Esophagus muscularis mucosa (tissue), 4 donors: ENCODE measurements around the gene RAB25. TPM values are rescaled to one million over a fixed set of nuclear protein-coding genes. Genes with fewer than 3 reads are reported as not detected.

Experiments
- DNase-seq: peaks from one replicate; pipeline ENCODE4 v3.0.0-alpha.2; 2017; ENCODE audit errors: extremely low spot score
- H3K27ac ChIP-seq, 4 donors: fragments of 200-600 bp; sonication (generic); replicated peaks in 1 of 4; 1 replicate in 3 of 4; 2 replicates in 1 of 4; pipeline ENCODE4 v1.5.1; 2016 to 2019; ENCODE audit warnings: mild to moderate bottlenecking in 1 of 4
- H3K27me3 ChIP-seq, 4 donors: fragments of 200-600 bp; sonication (generic); one replicate each; pipeline versions ENCODE4 v1.5.1 to v1.6.0; 2016 to 2019
- H3K36me3 ChIP-seq, 4 donors: fragments of 200-600 bp; sonication (generic); one replicate each; pipeline ENCODE4 v1.5.1; 2016 to 2019
- H3K4me1 ChIP-seq, 4 donors: fragments of 200-600 bp; sonication (generic); one replicate each; pipeline ENCODE4 v1.5.1; 2016 to 2019
- H3K4me3 ChIP-seq, 4 donors: fragments of 200-600 bp; sonication (generic); 1 replicate in 2 of 4; 2 replicates in 2 of 4; pipeline ENCODE4 v1.5.1; 2016 to 2019; ENCODE audit warnings: mild to moderate bottlenecking in 4 of 4, moderate library complexity in 1 of 4
- H3K9me3 ChIP-seq, 4 donors: fragments of 200-600 bp; sonication (generic); 1 replicate in 3 of 4; 2 replicates in 1 of 4; pipeline ENCODE4 v1.5.1; 2016 to 2019
- CTCF ChIP-seq, 3 experiments: fragments of 200-600 bp in 2 of 3; fragments of 450-650 bp in 1 of 3; sonication (generic) in 2 of 3; IDR thresholded peaks; one replicate each; pipeline ENCODE4 v1.5.1; 2017 to 2019; ENCODE audit warnings: antibody characterized with exemption in 3 of 3, mild to moderate bottlenecking in 2 of 3, moderate library complexity in 1 of 3
- EP300 ChIP-seq: sonication (generic); formaldehyde crosslinking; IDR thresholded peaks from one replicate; pipeline ENCODE4 v1.6.1; 2017; ENCODE audit warnings: antibody characterized with exemption
- POLR2A ChIP-seq: fragments of 450-650 bp; IDR thresholded peaks from one replicate; pipeline ENCODE4 v1.6.1; 2017; ENCODE audit warnings: antibody characterized with exemption, moderate library complexity, mild to moderate bottlenecking, low read depth
- POLR2AphosphoS5 ChIP-seq, 2 donors: sonication (generic); formaldehyde crosslinking; IDR thresholded peaks; one replicate each; pipeline ENCODE4 v1.6.1; 2017; ENCODE audit warnings: antibody characterized with exemption in 2 of 2
- WGBS: methylation state at CpG from one replicate; pipeline ENCODE4 v1.1.5; 2018; 5-methylcytosine and 5-hydroxymethylcytosine counted together
- intact Hi-C: fragments of 100-400 bp; cut with DNase I; formaldehyde crosslinking; loops from one replicate; pipeline ENCODE4 v1.15.1; 2023
- total RNA-seq, 4 donors: library from RNA; depleted of rRNA; stranded (reverse); fragments of >200 nt; gene quantifications; one replicate each; pipeline versions ENCODE4 v1.1.0 to v1.2.1, GENCODE V29; 2016

Gene RAB25
- total RNA-seq, 4 donors from 2014 or later: not detected

DNA sequence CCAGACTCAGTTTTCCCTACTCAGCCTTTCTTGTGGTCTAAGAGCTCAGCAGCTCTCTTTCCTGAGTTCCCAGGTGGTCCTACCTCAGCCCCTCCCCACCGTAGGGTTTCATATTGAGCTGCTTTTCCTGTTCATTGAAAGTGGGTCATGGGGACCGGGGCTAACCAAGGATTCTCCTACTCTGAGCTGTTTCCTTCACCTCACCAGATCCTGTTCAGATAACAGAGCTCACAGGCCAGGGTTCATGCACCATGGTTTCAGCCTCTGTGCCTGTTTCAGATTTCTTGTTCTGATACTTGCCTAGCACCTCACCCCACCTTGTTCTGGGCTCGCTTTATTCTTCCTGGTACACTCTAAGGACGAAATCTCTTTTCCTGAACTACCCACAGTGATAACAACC is 15.9 kb upstream of the RAB25 start:
- no peak for TF ChIP-seq EP300
- TF ChIP-seq CTCF (IDR thresholded peaks at IDR 0.05): no peak
- TF ChIP-seq POLR2A: no peak
- no peak for TF ChIP-seq POLR2AphosphoS5 (IDR thresholded peaks at IDR 0.05)
- Histone ChIP-seq H3K4me1 (no peaks in the 10 kb centered on the region), H3K27ac (no peak overlapping the region), H3K36me3 (peaks cover 29 to 93% (median 72%) of the 10 kb centered on the region in 4 donors), H3K9me3 (no peaks in the 10 kb centered on the region), H3K27me3 (no peaks in the 10 kb centered on the region), H3K4me3 (no peak overlapping the region)
- 89% methylated on average over 4 of the region's 4 CpGs for WGBS
- DNase-seq: no peak
- intact Hi-C loops: no loop called here

DNA sequence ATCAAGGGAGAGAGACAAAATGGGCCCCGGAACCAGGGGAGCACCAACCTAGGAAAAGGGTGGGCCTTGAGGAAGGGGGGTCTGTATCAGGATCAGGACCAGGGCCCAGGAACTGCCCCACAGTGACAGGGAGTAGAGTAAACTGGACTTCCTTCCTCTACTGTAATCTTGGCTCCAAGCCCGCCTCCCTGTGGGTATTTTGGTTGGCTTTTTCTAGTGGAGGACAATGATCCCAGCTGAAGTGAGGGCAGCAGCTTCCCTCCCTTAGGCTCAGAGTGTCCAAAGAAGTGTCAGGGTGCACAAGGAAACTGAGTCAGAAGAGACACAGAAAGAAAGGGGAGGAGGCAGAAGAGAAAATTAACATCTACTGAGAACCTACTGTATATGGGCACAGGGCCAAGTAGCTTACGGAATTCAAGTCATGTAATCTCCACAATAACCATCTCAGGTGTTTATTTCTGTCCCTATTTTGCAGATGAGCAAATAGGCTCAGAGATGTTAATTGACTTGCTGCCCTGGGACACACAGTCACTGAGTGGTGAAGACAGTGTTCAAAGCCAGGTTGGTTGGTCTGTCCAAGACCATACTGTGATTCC is 12.2 kb upstream of the RAB25 start:
- TF ChIP-seq EP300 (no peak), POLR2AphosphoS5 (IDR thresholded peaks at IDR 0.05) (no peak), POLR2A (no peak)
- Histone ChIP-seq H3K36me3 (peaks cover 2 to 71% (median 50%) of the 10 kb centered on the region in 4 donors), H3K27me3 (no peaks in the 10 kb centered on the region), H3K27ac (no peak overlapping the region), H3K9me3 (no peaks in the 10 kb centered on the region), H3K4me1 (peaks cover 11 to 16% (median 15%) of the 10 kb centered on the region in 4 donors), H3K4me3 (no peak overlapping the region)
- DNase-seq: no peak
- intact Hi-C loops: no loop called here
- WGBS: 86% methylated on average over 3 of the region's 3 CpGs

GRCh38 chr1:156050376-156050775 is 10.6 kb upstream of the RAB25 start:
- Histone ChIP-seq H3K27me3 (no peaks in the 10 kb centered on the region), H3K27ac (no peak overlapping the region), H3K4me1 (peaks cover 14 to 22% (median 19%) of the 10 kb centered on the region in 4 donors), H3K36me3 (peaks cover 0 to 55% (median 42%) of the 10 kb centered on the region in 4 donors), H3K9me3 (no peaks in the 10 kb centered on the region), H3K4me3 (no peak overlapping the region)
- intact Hi-C loops: no loop called here
- WGBS: 76% methylated on average over 3 of the region's 4 CpGs
- no peak for DNase-seq
- TF ChIP-seq CTCF (IDR thresholded peaks at IDR 0.05) (no peak), POLR2AphosphoS5 (IDR thresholded peaks at IDR 0.05) (no peak), POLR2A (no peak), EP300 (no peak)

DNA sequence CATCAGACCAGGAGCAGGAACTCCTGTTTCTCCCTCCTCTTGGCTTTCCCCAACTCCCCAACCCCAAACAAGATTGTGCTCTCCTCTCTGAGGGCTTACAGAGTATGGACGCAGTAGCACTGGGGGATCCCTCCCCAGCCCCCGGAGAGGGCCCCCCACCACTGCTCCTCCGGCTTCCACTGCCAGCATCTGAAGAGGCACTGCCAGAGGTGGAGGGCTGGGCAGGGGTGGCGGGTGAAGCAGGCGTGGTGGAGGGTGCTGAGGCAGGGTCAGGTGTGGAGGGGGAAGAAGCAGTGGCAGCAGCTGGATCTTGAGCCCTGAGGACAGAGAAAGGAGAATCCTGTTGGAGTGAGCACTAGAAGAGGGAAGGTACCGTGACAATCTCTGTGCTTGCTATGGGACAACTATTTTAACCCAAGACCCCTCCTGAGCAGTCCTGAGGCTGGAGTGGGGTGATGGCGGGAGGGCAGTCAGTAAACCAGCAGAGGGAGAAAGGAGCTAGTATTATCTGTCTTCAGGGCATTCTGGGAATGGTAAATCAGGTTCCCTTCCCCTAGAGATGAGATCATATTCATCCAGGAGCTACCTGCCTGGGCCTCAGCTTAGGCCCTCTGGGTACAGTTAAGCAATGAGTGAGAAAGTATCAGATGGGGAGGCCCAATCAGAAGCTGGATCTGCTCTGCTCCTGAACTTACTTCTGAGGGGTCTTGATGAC is 9.8 kb upstream of the RAB25 start:
- Histone ChIP-seq H3K27ac (no peak overlapping the region), H3K9me3 (no peaks in the 10 kb centered on the region), H3K36me3 (peaks cover 0 to 51% (median 42%) of the 10 kb centered on the region in 4 donors), H3K27me3 (no peaks in the 10 kb centered on the region), H3K4me1 (peaks cover 21 to 30% (median 27%) of the 10 kb centered on the region in 4 donors), H3K4me3 (no peak overlapping the region)
- intact Hi-C loops: no loop called here
- no peak for DNase-seq
- 89% methylated on average over 7 of the region's 7 CpGs for whole genome bisulfite sequencing
- TF ChIP-seq POLR2AphosphoS5 (IDR thresholded peaks at IDR 0.05) (no peak), EP300 (no peak), CTCF (IDR thresholded peaks at IDR 0.05) (no peak), POLR2A (no peak)

GRCh38 chr1:156052862-156053767 is 7.8 kb upstream of the RAB25 start:
- no peak for TF ChIP-seq CTCF (IDR thresholded peaks at IDR 0.05)
- no peak for TF ChIP-seq EP300
- peak in 1 of 2 donors; percentile 4 for TF ChIP-seq POLR2AphosphoS5 (IDR thresholded peaks at IDR 0.05)
- no peak for TF ChIP-seq POLR2A
- peak overlapping the region; percentile 91 to 96 (median 94) for H3K27ac ChIP-seq
- H3K27me3 ChIP-seq: no peaks in the 10 kb centered on the region
- 0% methylated on average over 22 of the region's 63 CpGs for WGBS
- peaks cover under 1 to 50% (median 34%) of the 10 kb centered on the region in 4 donors for H3K36me3 ChIP-seq
- H3K4me3 ChIP-seq: peak overlapping the region; percentile 70 to 100 (median 93)
- no peaks in the 10 kb centered on the region for H3K9me3 ChIP-seq
- peaks cover 21 to 32% (median 31%) of the 10 kb centered on the region in 4 donors for H3K4me1 ChIP-seq
- DNase-seq: no peak
- intact Hi-C loops: no loop called here
